ENCODE measurements around the gene FGF4. TPM values are rescaled to one million over a fixed set of nuclear protein-coding genes. Genes with fewer than 3 reads are reported as not detected.

The FGF4 gene
- total RNA-seq, 4 donors from 2014 or later: not detected

DNA sequence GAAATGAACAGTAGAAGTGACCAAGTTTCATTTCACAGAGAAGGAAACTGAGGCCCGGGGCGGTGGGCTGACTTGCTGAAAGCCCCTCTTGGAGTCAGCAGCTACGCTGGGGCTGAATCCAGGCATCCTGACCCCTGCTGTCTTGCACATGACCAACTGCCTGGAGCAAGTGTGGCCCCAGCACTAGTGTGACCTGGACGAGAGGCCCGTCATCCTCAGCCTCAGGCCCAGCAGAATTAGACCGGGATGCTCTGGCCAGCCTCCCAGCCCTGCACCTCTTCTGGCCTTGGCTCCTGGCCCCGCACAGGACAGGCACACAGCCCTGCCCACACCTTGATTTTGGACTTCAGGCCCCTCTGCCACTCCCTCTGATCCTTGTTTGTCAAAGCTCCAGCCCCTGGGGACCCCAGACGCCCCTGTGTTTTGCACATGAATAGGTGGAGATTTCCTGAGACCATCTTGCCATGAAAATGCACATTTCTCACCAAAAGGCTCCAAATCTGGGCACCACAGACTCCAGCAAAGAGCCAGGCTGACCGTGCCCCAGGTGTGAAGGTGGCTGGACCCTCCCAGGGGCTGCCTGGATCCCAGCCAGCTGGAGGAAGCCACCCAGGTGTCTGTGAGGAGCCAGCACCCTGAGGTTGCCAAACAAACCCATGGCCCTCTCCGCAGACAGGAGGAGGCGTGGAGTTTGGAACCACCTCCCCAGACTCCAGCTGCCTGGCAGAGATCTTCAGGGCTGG is 24.9 kb downstream of the FGF4 start:
- Histone ChIP-seq H3K27me3 (no peaks in the 10 kb centered on the region), H3K36me3 (no peaks in the 10 kb centered on the region), H3K4me3 (replicated peaks in 1 of 3) (no peak overlapping the region), H3K27ac (no peak overlapping the region), H3K4me1 (no peaks in the 10 kb centered on the region), H3K9me3 (no peaks in the 10 kb centered on the region)
- TF ChIP-seq CTCF (IDR thresholded peaks at IDR 0.05) (no peak), POLR2A (IDR thresholded peaks at IDR 0.05) (no peak)
- DNase-seq: no peak
- intact Hi-C loops (cut with DNase I): no loop called here
- WGBS, 2 donors: 76 to 80% methylated on average over 8 to 11 of the region's 11 CpGs

DNA sequence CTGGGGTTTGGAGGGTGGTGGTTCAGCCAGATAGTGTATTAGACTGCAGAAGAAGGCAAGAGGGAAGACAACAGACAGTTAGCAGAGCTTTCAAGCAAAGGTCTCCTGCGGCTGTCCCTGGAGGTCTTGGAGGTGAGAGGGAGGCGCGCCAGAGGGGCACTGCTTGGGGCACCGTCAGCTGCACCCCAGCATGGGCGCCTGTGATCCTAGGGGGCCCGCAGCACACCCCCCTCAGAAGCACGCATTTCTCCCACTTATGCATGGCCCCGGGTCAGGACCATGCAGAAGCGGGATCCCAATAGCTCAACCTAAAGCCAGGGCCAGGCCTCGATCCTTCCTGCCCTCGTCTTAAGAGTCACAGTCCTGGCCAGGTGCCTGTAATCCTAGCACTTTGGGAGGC is 26.5 kb downstream of the FGF4 start:
- DNase-seq: no peak
- no peaks in the 10 kb centered on the region for H3K36me3 ChIP-seq
- no peak for TF ChIP-seq POLR2A (IDR thresholded peaks at IDR 0.05)
- TF ChIP-seq CTCF (IDR thresholded peaks at IDR 0.05): no peak
- intact Hi-C loops (cut with DNase I): no loop called here
- WGBS, 2 donors: 67 to 88% methylated on average over 1 to 11 of the region's 11 CpGs
- no peaks in the 10 kb centered on the region for H3K27me3 ChIP-seq
- no peaks in the 10 kb centered on the region for H3K9me3 ChIP-seq
- no peaks in the 10 kb centered on the region for H3K4me1 ChIP-seq
- H3K4me3 ChIP-seq (replicated peaks in 1 of 3): no peak overlapping the region
- H3K27ac ChIP-seq: no peak overlapping the region

DNA sequence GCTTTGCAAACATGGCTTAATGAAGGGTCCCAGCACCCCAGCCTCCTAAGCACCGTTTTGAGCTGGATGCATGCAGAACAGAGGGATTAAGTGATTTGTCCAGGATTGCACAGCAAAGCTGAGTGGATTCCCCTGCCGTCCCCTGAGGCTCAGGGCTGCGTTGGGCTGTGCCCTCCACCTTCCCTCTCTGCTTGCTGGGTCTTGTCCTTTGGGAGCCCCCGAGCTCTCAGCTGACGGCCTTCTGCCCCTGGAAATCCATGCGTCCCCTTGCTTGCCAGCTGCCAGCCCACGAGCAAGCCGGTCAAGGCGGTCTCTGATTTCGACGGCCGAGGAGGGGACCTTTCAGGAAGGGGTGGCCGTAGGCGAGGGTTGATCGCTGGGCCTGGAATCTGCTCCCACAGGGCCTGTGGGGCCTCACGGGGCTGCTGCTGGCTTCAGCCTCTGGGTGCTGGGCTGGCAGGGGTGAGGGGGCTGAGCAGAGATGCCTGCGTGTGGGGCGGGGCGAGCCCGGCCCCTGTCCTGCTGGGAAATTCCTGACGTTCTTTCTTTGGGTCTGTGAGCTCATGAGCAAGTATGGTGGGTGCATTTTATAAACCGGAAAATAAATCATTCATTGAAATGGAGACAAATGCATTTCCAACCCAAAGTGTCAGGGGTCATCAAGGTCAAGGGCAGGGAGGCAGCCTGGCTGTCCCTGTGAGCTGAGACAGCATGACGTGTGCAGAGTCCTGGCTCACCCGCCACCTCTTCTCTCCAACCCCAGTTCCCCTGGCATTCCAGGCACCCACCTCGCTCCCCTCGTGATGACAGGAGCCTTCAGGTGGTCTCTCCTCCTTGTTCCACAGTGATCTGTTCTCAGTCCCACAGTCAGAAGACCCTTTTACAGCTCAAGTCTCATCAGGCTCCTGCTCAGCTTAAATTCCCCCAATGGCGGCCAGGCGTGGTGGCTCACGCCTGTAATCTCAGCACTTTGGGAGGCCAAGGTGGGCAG is 28.1 kb downstream of the FGF4 start:
- no peaks in the 10 kb centered on the region for H3K4me1 ChIP-seq
- no peaks in the 10 kb centered on the region for H3K9me3 ChIP-seq
- no peak overlapping the region for H3K4me3 ChIP-seq (replicated peaks in 1 of 3)
- no peak overlapping the region for H3K27ac ChIP-seq
- TF ChIP-seq CTCF (IDR thresholded peaks at IDR 0.05) (no peak), POLR2A (IDR thresholded peaks at IDR 0.05) (no peak)
- intact Hi-C loops (cut with DNase I): no loop called here
- H3K36me3 ChIP-seq: no peaks in the 10 kb centered on the region
- no peak for DNase-seq
- 74 to 76% methylated on average over 18 to 29 of the region's 29 CpGs for WGBS, 2 donors
- H3K27me3 ChIP-seq: no peaks in the 10 kb centered on the region

GRCh38 chr11:69746140-69746539 is 29.0 kb downstream of the FGF4 start:
- Histone ChIP-seq H3K4me1 (no peaks in the 10 kb centered on the region), H3K9me3 (no peaks in the 10 kb centered on the region), H3K36me3 (no peaks in the 10 kb centered on the region), H3K4me3 (replicated peaks in 1 of 3) (no peak overlapping the region), H3K27me3 (no peaks in the 10 kb centered on the region), H3K27ac (no peak overlapping the region)
- no peak for DNase-seq
- 73 to 85% methylated on average over 6 to 7 of the region's 8 CpGs for WGBS, 2 donors
- TF ChIP-seq POLR2A (IDR thresholded peaks at IDR 0.05) (no peak), CTCF (IDR thresholded peaks at IDR 0.05) (no peak)
- intact Hi-C loops (cut with DNase I): no loop called here

DNA sequence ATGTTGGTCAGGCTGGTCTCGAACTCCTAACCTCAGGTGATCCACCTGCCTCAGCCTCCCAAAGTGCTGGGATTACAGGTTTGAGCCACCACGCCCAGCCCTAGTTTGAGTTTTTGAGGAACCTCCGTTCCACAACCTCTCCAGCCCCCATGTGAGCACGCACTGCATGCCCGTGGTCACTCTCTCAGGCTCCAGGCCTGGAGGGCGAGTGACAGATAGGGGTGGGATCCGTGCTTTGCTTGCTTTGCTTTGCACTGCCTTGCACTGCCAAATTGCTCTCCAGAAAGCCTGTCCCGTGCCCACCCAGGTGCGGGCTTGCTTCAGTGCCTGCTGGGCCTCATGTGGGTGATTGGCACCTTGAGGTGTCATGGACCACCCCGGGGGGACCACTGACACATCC is 29.9 kb downstream of the FGF4 start:
- H3K27me3 ChIP-seq: no peaks in the 10 kb centered on the region
- WGBS, 2 donors: 86 to 92% methylated on average over 6 to 10 of the region's 10 CpGs
- no peaks in the 10 kb centered on the region for H3K36me3 ChIP-seq
- no peaks in the 10 kb centered on the region for H3K9me3 ChIP-seq
- no peaks in the 10 kb centered on the region for H3K4me1 ChIP-seq
- no peak overlapping the region for H3K27ac ChIP-seq
- intact Hi-C loops (cut with DNase I): no loop called here
- no peak for DNase-seq
- no peak for TF ChIP-seq CTCF (IDR thresholded peaks at IDR 0.05)
- no peak for TF ChIP-seq POLR2A (IDR thresholded peaks at IDR 0.05)
- H3K4me3 ChIP-seq (replicated peaks in 1 of 3): no peak overlapping the region
